Kidney (tissue), 22 donors: Measurements from ENCODE around the gene RETREG3. TPM values are rescaled to one million over a fixed set of nuclear protein-coding genes. Genes with fewer than 3 reads are reported as not detected.
A peak's percentile ranks its signal among the peaks of the same experiment; 100 is the strongest.

Experiments
- DNase-seq, 5 donors: peaks; one replicate each; pipeline ENCODE4 v3.0.0-alpha.2; 2013 to 2020
- FAIRE-seq: peaks from 2 replicates; lab custom pipeline; 2012; peaks lifted over from hg19 to GRCh38; lab: Jason Lieb, UNC
- H3K27ac ChIP-seq, 2 donors: one replicate each; pipeline ENCODE4 v1.7.0; 2013; ENCODE audit warnings: low read depth in 2 of 2, low read length in 2 of 2, inconsistent platforms in 1 of 2
- H3K27me3 ChIP-seq: one replicate; pipeline ENCODE4 v1.7.1; 2013; ENCODE audit warnings: low read length, inconsistent platforms; ENCODE audit not compliant: control insufficient read depth, insufficient read depth
- H3K36me3 ChIP-seq, 3 donors: one replicate each; pipeline versions ENCODE4 v1.7.0 to v1.7.1; 2013; ENCODE audit warnings: low read length in 3 of 3, control low read depth in 1 of 3, inconsistent platforms in 1 of 3; ENCODE audit not compliant: insufficient read depth in 3 of 3, control insufficient read depth in 2 of 3
- H3K4me1 ChIP-seq, 3 donors: one replicate each; pipeline versions ENCODE4 v1.7.0 to v1.7.1; 2013; ENCODE audit warnings: low read length in 3 of 3, inconsistent platforms in 1 of 3, low read depth in 1 of 3; ENCODE audit not compliant: control insufficient read depth in 2 of 3, insufficient read depth in 2 of 3
- H3K4me3 ChIP-seq, 3 donors: one replicate each; pipeline versions ENCODE4 v1.7.0 to v1.8.1; 2013; ENCODE audit warnings: low read length in 3 of 3, control low read depth in 1 of 3, inconsistent platforms in 1 of 3
- H3K9ac ChIP-seq, 3 donors: one replicate each; pipeline versions ENCODE4 v1.7.0 to v1.7.1; 2013; ENCODE audit warnings: low read length in 3 of 3, control low read depth in 1 of 3, inconsistent platforms in 1 of 3
- H3K9me3 ChIP-seq, 3 donors: one replicate each; pipeline versions ENCODE4 v1.7.0 to v1.7.1; 2013; ENCODE audit warnings: low read length in 3 of 3, control low read depth in 1 of 3, inconsistent platforms in 1 of 3; ENCODE audit not compliant: control insufficient read depth in 2 of 3, insufficient read depth in 1 of 3
- intact Hi-C: fragments of 100-400 bp; cut with DNase I; formaldehyde crosslinking; loops from one replicate; pipeline ENCODE4 v1.11.1; 2022
- long read RNA-seq, 10 donors: library from polyadenylated mRNA in 1 of 10; unstranded in 1 of 10; transcript quantifications; one replicate each; pipeline ENCODE4 v2.0.0 and lab custom pipeline, GENCODE V29; 2021 to 2026
- polyA plus RNA-seq: library from polyadenylated mRNA; stranded (reverse); fragments of 350-450 nt; fragmentation: Illumina TruSeq; extraction: RNeasy Lipid Tissue Mini Kit (QIAGEN cat#74804); gene quantifications from one replicate; pipeline ENCODE4 v1.2.3, GENCODE V29; 2014; ENCODE audit warnings: low read depth, low replicate concordance; ENCODE audit not compliant: insufficient read depth
- total RNA-seq: library from RNA; stranded (reverse); fragmentation: NEBNext Ultra II Directional; extraction: Animal tissue kit (Norgen Biotek cat#: 25700); gene quantifications from one replicate; pipeline ENCODE4 v1.2.1, GENCODE V29; 2021
- TF ChIP-seq, protein P1 (sequence below): IDR thresholded peaks from 3 replicates; pipeline ENCODE4 v1.5.1; 2012; ENCODE audit warnings: mild to moderate bottlenecking, moderate library complexity, borderline replicate concordance; ENCODE audit not compliant: insufficient read depth; ENCODE audit errors: extremely low read depth
- donor health status: control.
- donor health status: control.
- donor health status: control.
- donor health status: control.
- donor health status: control.
- donor health status: DM: yes; HTN: yes; CAD: no.
- donor health status: Normal renal cell carcinoma (clear cell type).

Gene RETREG3, protein sequence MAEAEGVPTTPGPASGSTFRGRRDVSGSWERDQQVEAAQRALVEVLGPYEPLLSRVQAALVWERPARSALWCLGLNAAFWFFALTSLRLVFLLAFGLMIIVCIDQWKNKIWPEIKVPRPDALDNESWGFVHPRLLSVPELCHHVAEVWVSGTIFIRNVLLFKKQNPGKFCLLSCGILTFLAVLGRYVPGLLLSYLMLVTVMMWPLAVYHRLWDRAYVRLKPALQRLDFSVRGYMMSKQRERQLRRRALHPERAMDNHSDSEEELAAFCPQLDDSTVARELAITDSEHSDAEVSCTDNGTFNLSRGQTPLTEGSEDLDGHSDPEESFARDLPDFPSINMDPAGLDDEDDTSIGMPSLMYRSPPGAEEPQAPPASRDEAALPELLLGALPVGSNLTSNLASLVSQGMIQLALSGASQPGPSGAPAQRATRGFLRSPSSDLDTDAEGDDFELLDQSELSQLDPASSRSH
- total RNA-seq (69.5 TPM), polyA plus RNA-seq (22.6 TPM)
- long read RNA-seq, donor 1, transcript RETREG3-201 (9 exons, 3,759 nt), result major isoform, 5 of 6 reads
- long read RNA-seq, donor 1, partial matches to known transcripts, result 0 of 6 reads
- long read RNA-seq, donor 1, other reads (novel, unspliced or antisense), result 0 of 6 reads
- long read RNA-seq, donor 2, partial matches to known transcripts, result 0 of 5 reads
- long read RNA-seq, donor 2, other reads (novel, unspliced or antisense), result 0 of 5 reads
- long read RNA-seq, donor 3, partial matches to known transcripts, result 5 of 11 reads
- long read RNA-seq, donor 3, other reads (novel, unspliced or antisense), result 0 of 11 reads
- long read RNA-seq, donor 4, partial matches to known transcripts, result 0 of 5 reads
- long read RNA-seq, donor 4, other reads (novel, unspliced or antisense), result 0 of 5 reads
- long read RNA-seq, donor 5, partial matches to known transcripts, result 0 of 1 reads
- long read RNA-seq, donor 5, other reads (novel, unspliced or antisense), result 0 of 1 reads
- long read RNA-seq, donor 6, partial matches to known transcripts, result 0 of 4 reads
- long read RNA-seq, donor 6, other reads (novel, unspliced or antisense), result 0 of 4 reads
- long read RNA-seq, donor 7, transcript RETREG3-201 (9 exons, 3,759 nt), result major isoform, 22 of 51 reads
- long read RNA-seq, donor 7, partial matches to known transcripts, result 4 of 51 reads
- long read RNA-seq, donor 7, other reads (novel, unspliced or antisense), result 24 of 51 reads
- long read RNA-seq, donor 8, transcript RETREG3-201 (9 exons, 3,759 nt), result major isoform, 5 of 114 reads
- long read RNA-seq, donor 8, partial matches to known transcripts, result 92 of 114 reads
- long read RNA-seq, donor 8, other reads (novel, unspliced or antisense), result 16 of 114 reads
- long read RNA-seq, donor 9, partial matches to known transcripts, result 0 of 2 reads
- long read RNA-seq, donor 9, other reads (novel, unspliced or antisense), result 0 of 2 reads
- long read RNA-seq, donor 10, partial matches to known transcripts, result 0 of 1 reads
- long read RNA-seq, donor 10, other reads (novel, unspliced or antisense), result 0 of 1 reads

DNA sequence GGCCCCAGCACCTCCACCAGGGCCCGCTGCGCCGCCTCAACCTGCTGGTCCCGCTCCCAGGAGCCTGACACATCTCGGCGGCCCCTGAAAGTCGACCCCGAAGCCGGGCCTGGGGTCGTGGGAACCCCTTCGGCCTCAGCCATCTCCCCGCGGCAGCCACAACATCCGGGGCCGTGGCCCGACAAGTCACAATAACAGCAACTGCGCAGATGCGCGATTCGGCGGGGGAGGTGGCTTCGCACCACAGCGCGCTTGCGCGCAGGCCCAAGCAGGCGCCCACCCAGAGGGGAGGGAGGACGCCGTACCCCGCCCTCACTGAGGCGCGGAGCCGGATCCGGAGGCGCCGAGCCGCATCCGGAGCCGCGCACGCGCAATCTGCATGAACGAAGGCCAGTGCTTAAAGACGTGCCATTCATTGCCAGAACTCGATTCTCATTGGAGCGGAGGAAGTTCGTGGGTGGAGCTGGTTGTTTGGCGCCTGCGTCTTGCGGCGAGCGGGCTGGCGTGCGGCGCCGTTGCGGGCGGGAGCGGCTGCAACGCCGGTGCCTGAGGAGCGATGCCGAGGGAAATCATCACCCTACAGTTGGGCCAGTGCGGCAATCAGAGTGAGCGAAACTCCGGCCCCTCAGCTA is at the start of gene RETREG3, which contains the start of gene TUBG1:
TSS of gene RETREG3 (minus strand) at position 193 of the 632 bp plus-strand sequence. CDS start at position 143, 50 bp downstream.
TSS of gene TUBG1 (plus strand) at position 502 of the 632 bp plus-strand sequence. CDS start at position 557, 55 bp downstream.
- Histone ChIP-seq H3K9me3 (no peaks in the 10 kb centered on the region), H3K4me3 (peak within 1 kb of the TSS; percentile 93 to 97 (median 94)), H3K27ac (peak within 1 kb of the TSS; percentile 89 to 95), H3K27me3 (no peaks in the 10 kb centered on the region), H3K9ac (peak within 1 kb of the TSS; percentile 78 to 98 (median 82)), H3K4me1 (peaks cover 0 to 9% (median 6%) of the 10 kb centered on the region in 3 donors), H3K36me3 (peaks cover 2 to 14% (median 8%) of the 10 kb centered on the region in 3 donors)
- TF ChIP-seq, protein P1, sequence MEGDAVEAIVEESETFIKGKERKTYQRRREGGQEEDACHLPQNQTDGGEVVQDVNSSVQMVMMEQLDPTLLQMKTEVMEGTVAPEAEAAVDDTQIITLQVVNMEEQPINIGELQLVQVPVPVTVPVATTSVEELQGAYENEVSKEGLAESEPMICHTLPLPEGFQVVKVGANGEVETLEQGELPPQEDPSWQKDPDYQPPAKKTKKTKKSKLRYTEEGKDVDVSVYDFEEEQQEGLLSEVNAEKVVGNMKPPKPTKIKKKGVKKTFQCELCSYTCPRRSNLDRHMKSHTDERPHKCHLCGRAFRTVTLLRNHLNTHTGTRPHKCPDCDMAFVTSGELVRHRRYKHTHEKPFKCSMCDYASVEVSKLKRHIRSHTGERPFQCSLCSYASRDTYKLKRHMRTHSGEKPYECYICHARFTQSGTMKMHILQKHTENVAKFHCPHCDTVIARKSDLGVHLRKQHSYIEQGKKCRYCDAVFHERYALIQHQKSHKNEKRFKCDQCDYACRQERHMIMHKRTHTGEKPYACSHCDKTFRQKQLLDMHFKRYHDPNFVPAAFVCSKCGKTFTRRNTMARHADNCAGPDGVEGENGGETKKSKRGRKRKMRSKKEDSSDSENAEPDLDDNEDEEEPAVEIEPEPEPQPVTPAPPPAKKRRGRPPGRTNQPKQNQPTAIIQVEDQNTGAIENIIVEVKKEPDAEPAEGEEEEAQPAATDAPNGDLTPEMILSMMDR, result no peak
- FAIRE-seq (no peak), DNase-seq (peak; percentile 99 to 100 (median 99))
- intact Hi-C loops, result no loop called here

DNA sequence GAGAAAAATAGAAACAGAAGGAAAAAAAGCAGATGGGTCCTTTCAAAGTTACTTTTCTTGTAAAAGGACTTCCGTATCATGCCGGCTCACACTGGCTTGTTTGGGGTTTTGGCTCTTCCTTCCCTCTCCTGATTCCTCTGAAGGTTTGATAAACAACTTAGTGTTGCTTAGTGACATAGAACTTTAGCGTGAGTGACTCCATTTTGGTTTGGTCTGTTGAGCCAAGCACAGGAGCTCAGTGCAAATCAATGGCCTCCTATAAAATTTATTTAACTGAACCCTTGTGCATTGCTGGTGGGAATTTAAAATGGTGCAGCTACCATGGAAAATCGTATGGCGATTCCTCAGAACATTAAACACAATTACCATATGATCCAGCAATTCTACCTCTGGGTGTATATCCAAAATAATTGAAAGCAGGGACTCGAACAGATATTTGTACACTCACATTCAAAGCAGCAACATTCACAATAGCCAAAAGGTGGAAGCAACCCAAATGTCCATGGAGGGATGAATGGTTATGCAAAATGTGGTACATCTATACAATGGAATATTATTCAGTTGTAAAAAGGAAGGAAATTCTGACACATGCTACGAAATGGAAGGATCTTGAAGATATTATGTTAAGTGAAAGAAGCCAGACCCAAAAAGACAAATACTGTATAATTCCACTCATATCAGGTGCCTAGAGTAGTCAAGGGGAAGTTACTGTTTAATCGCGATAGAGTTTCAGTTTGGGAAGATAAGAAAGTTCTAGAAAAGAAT is 48.8 kb upstream of the RETREG3 start:
- FAIRE-seq, result no peak
- no peak overlapping the region for H3K27ac ChIP-seq
- intact Hi-C loops, result no loop called here

More for the DNA sequence above, 48.8 kb upstream of the RETREG3 start:
- Histone ChIP-seq H3K36me3 (peaks cover 0 to 3% (median 3%) of the 10 kb centered on the region in 3 donors), H3K9me3 (no peaks in the 10 kb centered on the region), H3K9ac (no peak overlapping the region), H3K4me1 (peaks cover 0 to 10% (median 9%) of the 10 kb centered on the region in 3 donors), H3K4me3 (no peak overlapping the region), H3K27me3 (no peaks in the 10 kb centered on the region)
- no peak for DNase-seq
- TF ChIP-seq, protein P1, result no peak
